Measurements from ENCODE around the gene IPPK. TPM values are rescaled to one million over a fixed set of nuclear protein-coding genes. Genes with fewer than 3 reads are reported as not detected.
"Not testable (repeated sequence)": the region's sequence is repeated elsewhere in the genome, so short reads cannot be mapped to it uniquely, and the experiment has no call there.

The IPPK gene
- polyA plus RNA-seq, 3 donors: 10.2 to 14.5 (median 12.0) TPM

DNA sequence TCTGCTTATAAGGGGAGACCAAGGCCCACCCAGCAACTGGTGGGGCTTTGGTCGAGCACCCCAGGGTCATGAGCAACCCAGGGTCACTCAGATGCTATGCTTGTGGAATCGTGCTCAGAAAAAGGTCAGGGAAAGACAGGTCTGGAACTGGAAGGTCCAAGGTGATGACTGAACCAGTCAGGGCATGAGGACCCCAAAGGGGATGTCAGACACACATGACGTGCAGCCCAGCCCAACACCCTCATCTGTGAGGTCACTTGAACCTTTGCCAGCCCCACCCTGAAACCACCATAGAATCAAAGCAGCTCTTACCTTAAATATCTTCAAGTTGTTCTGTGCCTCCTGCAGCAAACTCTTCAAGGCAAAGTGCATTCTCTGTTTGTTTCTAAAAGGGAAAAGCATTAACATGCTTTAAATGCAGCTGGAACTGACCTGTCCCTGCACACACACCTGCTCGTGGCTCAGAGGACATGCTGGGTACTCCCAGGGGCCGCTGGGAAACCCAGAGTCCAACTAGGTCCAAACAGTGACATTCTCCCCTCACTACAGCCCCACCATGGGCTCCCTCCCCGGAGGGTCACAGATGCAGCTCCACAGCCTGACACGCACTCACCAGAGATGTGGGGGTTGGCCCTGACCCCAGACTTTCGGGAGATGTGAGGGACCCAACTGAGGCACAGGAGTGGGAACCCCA lies 29.4 kb downstream of the IPPK start:
- no peak for DNase-seq

DNA sequence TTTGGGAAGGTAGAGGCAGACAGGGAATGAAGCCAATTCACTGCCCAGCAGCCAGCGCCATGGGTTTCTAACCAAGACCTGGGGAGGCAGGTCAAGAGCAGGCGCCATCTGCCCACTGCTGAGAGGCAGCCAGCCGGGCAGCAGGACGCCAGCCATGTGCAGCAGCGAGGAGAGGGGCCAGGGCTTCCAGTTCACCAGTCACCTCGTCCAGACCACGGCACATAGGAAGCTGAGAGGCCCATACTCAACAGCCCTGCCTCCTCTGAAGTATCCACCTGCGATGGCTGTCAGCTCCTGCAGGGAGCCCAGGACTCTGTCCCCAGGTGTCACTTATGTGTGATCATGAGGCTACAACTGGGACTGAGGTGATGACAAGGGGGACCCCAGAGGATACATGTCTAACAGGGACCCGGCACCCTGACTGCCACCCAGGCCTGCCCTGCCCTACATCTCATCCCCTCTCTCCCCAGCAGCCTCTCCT lies 30.1 kb downstream of the IPPK start:
- no peak for DNase-seq

GRCh38 chr9:92639124-92639523 lies 30.8 kb downstream of the IPPK start:
- DNase-seq: no peak

GRCh38 chr9:92638621-92639101 lies 31.3 kb downstream of the IPPK start:
- no peak for DNase-seq

DNA sequence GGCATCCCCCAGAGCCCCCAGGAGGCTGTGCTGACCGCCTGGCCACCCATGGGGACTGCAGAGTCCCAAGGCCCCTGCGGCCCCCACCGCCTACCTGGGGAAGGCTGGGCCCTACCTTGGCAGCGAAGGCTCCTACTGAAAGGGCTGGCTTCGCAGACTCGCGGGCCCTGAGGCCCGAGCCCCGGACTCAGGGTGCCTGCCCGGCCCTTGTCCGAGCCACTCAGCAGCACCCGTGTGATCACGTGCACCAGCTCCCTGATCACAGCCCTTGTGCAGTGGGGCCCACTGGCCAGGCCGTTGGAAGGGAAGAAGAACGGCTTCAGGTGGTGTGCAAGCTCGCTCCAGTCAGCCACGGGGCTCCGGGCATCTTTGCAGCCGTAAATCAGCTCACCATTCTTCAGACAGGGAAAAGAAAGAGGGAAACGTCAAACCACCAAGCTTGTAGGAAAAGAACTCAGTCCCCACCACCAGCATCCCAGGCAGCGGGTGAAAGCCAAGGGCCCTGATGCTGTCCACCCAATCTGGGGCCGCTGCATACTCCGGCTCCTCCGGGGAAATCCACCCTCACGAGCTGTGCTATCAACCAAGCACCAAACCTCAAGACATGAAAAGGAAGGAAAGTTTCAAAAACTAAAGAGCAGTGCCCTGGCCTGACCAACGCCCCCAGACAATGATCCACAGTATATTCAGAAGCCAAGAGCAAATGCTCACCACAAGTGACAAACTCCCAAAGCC lies 31.9 kb downstream of the IPPK start:
- no peak for DNase-seq

- no peak for DNase-seq
Measured at GRCh38 chr9:92637326-92637725, 32.6 kb downstream of the IPPK start.

DNA sequence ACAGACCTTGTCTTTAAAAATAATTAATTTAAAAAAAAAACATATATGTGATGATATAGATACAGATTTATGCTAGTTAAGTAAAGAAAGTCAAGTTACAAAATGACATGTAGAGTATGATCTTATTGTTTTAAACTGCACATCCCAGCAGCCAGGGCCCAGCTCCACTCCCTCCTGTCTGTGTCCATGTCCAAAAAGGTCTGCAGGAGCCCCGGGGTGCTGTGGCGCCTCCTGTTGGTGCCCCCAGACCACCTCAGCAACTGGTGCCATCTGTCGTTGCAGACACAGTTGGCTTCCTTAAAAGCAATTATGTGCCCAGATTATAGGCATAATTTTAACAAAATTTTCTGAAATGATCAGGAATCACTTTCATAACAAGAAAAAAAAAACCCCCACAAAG lies 33.3 kb downstream of the IPPK start:
- DNase-seq: no peak

GRCh38 chr9:92635760-92636159 lies 34.2 kb downstream of the IPPK start:
- no peak for DNase-seq

- peak; percentile 59 for DNase-seq
Measured at GRCh38 chr9:92634712-92635605, 35.0 kb downstream of the IPPK start.

- DNase-seq: no peak
Measured at GRCh38 chr9:92633614-92634278, 36.2 kb downstream of the IPPK start.

GRCh38 chr9:92632641-92633040 lies 37.3 kb downstream of the IPPK start:
- no peak for DNase-seq

GRCh38 chr9:92631452-92632343 lies 38.2 kb downstream of the IPPK start:
- DNase-seq: no peak

- no peak for DNase-seq
Measured at GRCh38 chr9:92627651-92628050, 42.3 kb downstream of the IPPK start.

GRCh38 chr9:92626484-92626883 lies 43.4 kb downstream of the IPPK start:
- no peak for DNase-seq

DNA sequence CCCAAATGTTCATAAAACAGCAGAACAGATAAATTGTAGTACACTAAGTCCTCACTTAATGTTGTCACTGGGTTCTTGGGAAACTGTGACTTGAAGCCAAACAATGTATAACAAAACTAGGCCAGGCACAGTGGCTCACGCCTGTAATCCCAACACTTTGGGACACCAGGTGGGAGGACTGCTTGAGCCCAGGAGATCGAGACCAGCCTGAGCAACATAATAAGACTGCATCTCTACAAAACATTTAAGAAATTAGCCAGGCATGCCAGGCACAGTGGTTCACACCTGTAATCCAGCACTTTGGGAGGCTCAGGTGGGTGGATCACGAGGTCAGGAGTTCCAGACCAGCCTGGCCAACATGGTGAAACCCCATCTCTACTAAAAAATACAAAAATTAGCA lies 46.0 kb downstream of the IPPK start:
- DNase-seq: not testable (repeated sequence)

DNA sequence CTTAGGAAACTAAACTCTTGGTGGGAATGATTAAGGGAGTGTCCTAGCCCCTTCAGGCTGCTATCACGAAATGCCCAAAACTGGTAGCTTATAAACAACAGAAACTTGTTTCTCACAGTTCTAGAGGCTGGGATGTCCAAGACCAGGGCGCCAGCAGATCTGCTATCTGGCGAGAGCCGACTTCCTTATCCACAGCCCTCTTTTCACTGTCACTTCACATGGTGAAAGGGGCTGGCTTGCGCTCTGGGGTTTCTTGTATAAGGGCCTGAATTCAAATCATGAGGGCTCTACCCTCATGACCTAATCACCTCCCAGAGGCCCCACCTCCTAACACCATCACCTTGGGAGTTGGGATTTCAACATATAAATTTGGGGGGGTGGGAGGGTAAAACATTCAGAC lies 49.1 kb downstream of the IPPK start:
- no peak for DNase-seq

GRCh38 chr9:92619601-92620300 lies 50.2 kb downstream of the IPPK start:
- DNase-seq: no peak

GRCh38 chr9:92618633-92619225 lies 51.2 kb downstream of the IPPK start:
- no peak for DNase-seq

DNA sequence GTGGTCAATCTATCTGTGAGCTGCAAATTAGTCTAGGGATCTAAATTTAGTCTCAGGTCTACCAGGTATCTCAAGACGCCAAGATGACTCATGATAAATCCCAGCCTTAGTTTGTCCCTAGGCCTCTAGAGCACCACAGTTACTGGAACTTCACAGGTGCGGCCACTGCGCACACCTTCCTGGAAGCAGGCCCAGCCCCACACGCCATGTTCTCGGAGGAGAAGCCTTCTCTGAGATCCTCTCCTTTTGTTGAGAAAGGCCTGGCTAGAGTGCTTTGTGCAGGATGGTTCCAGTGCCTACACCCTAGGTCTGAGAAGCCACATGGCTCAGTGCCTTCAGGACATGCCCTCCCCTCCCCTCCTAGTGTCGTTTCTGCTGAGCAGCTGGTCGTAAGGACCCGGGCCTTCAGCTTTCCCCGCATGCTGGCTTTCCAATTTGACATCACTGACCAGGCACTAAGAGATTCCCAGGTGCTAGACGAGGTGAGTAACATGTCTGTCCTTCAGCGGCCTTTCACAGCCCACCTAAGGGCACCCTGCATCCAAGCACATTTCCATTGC lies 51.9 kb downstream of the IPPK start:
- no peak for DNase-seq

Data from renal pelvis (tissue), 4 donors.